DMS79 (cell line): ENCODE data around the gene RAVER1.

Source experiments
- DNase-seq: peaks from one replicate; lab custom pipeline; 2025; lab: John Stamatoyannopoulos, UW

Gene RAVER1

GRCh38 chr19:10317857-10318462 is 15.4 kb downstream of the RAVER1 start:
- no peak for DNase-seq

- no peak for DNase-seq
These were observed 16.1 kb downstream of the RAVER1 start for GRCh38 chr19:10317045-10317856.

GRCh38 chr19:10316229-10317044 is 16.9 kb downstream of the RAVER1 start:
- no peak for DNase-seq

- DNase-seq, result peak; percentile 94
These were observed 17.8 kb downstream of the RAVER1 start, which contains the start of gene FDX2 for GRCh38 chr19:10315335-10316214. TSS of gene FDX2 (minus strand) at chr19:10316015. CDS start at chr19:10315996, 19 bp downstream.

- DNase-seq, result no peak
These were observed 23.9 kb downstream of the RAVER1 start, which contains the start of gene ZGLP1 for GRCh38 chr19:10309423-10309822. TSS of gene ZGLP1 (minus strand) at chr19:10309815.

- no peak for DNase-seq
These were observed 27.0 kb downstream of the RAVER1 start for GRCh38 chr19:10306327-10306726.

- DNase-seq, result no peak
These were observed 28.1 kb downstream of the RAVER1 start for GRCh38 chr19:10305139-10305806.

- no peak for DNase-seq
These were observed 33.5 kb downstream of the RAVER1 start for GRCh38 chr19:10299545-10300458.

GRCh38 chr19:10295847-10296591 is 37.3 kb downstream of the RAVER1 start:
- no peak for DNase-seq

GRCh38 chr19:10295305-10295846 is 38.0 kb downstream of the RAVER1 start:
- DNase-seq, result no peak

GRCh38 chr19:10294368-10294697 is 39.0 kb downstream of the RAVER1 start:
- no peak for DNase-seq

GRCh38 chr19:10293637-10294367 is 39.5 kb downstream of the RAVER1 start:
- DNase-seq, result no peak

- no peak for DNase-seq
These were observed 40.3 kb downstream of the RAVER1 start for GRCh38 chr19:10292789-10293636.

- DNase-seq, result no peak
These were observed 41.0 kb downstream of the RAVER1 start for GRCh38 chr19:10292206-10292788.

GRCh38 chr19:10291554-10292205 is 41.6 kb downstream of the RAVER1 start:
- no peak for DNase-seq

GRCh38 chr19:10290876-10291553 is 42.3 kb downstream of the RAVER1 start:
- no peak for DNase-seq
